ENCODE data around the gene MALSU1. TPM values are rescaled to one million over a fixed set of nuclear protein-coding genes. Genes with fewer than 3 reads are reported as not detected.

MALSU1 gene
- total and polyA plus RNA-seq, 2 of the 13 experiments (the other 11 are each of a cell fraction or from before 2014, with no cell fraction given) = 72.0 to 141 TPM

GRCh38 chr7:23292623-23293022, 6.5 kb upstream of the MALSU1 start (continued):
- TF ChIP-seq ARID3A (IDR thresholded peaks at IDR 0.05; ENCODE audit: low read depth, low read length) (peak; percentile 11; the same call in 1 of the 2 replicates), ONECUT2 (CRISPR knock-in tag; IDR thresholded peaks at IDR 0.05) (peak; percentile 41), TERF1 (CRISPR knock-in tag; IDR thresholded peaks at IDR 0.05) (no peak), SOX6 (IDR thresholded peaks at IDR 0.05) (no peak), SOX6 (CRISPR knock-in tag; IDR thresholded peaks at IDR 0.05) (no peak), ZSCAN25 (CRISPR knock-in tag; IDR thresholded peaks at IDR 0.05) (no peak), ZNF850 (CRISPR knock-in tag; conservative IDR thresholded peaks at IDR 0.05) (no peak), ZNF816 (CRISPR knock-in tag; IDR thresholded peaks at IDR 0.05; ENCODE audit: borderline replicate concordance) (no peak), SETDB1 (CRISPR knock-in tag; IDR thresholded peaks at IDR 0.05; ENCODE audit: borderline replicate concordance) (no peak), ZFP82 (CRISPR knock-in tag; IDR thresholded peaks at IDR 0.05; ENCODE audit: borderline replicate concordance) (0 out of 2 replicates have a peak, but pooled peaks have one; percentile 54)
- TF ChIP-seq, protein P1, sequence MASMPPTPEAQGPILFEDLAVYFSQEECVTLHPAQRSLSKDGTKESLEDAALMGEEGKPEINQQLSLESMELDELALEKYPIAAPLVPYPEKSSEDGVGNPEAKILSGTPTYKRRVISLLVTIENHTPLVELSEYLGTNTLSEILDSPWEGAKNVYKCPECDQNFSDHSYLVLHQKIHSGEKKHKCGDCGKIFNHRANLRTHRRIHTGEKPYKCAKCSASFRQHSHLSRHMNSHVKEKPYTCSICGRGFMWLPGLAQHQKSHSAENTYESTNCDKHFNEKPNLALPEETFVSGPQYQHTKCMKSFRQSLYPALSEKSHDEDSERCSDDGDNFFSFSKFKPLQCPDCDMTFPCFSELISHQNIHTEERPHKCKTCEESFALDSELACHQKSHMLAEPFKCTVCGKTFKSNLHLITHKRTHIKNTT (CRISPR knock-in tag; IDR thresholded peaks at IDR 0.05) = no peak
- TF ChIP-seq, protein P2, sequence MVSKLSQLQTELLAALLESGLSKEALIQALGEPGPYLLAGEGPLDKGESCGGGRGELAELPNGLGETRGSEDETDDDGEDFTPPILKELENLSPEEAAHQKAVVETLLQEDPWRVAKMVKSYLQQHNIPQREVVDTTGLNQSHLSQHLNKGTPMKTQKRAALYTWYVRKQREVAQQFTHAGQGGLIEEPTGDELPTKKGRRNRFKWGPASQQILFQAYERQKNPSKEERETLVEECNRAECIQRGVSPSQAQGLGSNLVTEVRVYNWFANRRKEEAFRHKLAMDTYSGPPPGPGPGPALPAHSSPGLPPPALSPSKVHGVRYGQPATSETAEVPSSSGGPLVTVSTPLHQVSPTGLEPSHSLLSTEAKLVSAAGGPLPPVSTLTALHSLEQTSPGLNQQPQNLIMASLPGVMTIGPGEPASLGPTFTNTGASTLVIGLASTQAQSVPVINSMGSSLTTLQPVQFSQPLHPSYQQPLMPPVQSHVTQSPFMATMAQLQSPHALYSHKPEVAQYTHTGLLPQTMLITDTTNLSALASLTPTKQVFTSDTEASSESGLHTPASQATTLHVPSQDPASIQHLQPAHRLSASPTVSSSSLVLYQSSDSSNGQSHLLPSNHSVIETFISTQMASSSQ (IDR thresholded peaks at IDR 0.05; ENCODE audit: low read depth) = no peak
- TF ChIP-seq, protein P2 (CRISPR knock-in tag; IDR thresholded peaks at IDR 0.05; ENCODE audit: borderline replicate concordance) = 0 out of 2 replicates have a peak, but pooled peaks have one; percentile 3
